ENCODE data around the gene E2F4. TPM values are rescaled to one million over a fixed set of nuclear protein-coding genes. Genes with fewer than 3 reads are reported as not detected.

Gene E2F4
- polyA plus RNA-seq, 3 donors from 2014 or later = 42.7 to 85.3 (median 76.0) TPM

- H3K4me3 Mint-ChIP-seq = peak overlapping the region in 4 of 5 donors; percentile 38 to 59 (median 48)
- no peak overlapping the region for H3K27ac Mint-ChIP-seq
- H3K9me3 Mint-ChIP-seq = peaks cover 0 to 4% (median 0%) of the 10 kb centered on the region in 6 donors
- no peaks in the 10 kb centered on the region for H3K36me3 Mint-ChIP-seq
- H3K4me1 Mint-ChIP-seq = peaks cover 20 to 32% of the 10 kb centered on the region in 2 donors
- peaks cover 14 to 33% (median 24%) of the 10 kb centered on the region in 3 donors for H3K27me3 Mint-ChIP-seq (ENCODE audit: low read depth in 3 of 3)
- DNase-seq = no peak
These were observed 27.9 kb upstream of the E2F4 start for GRCh38 chr16:67163999-67164558.

GRCh38 chr16:67164599-67165061 is 27.3 kb upstream of the E2F4 start, which contains the start of gene HSF4:
TSS of gene HSF4 (plus strand) at chr16:67164745. CDS start at chr16:67164812, 67 bp downstream.
- Mint-ChIP-seq H3K27me3 (ENCODE audit: low read depth in 3 of 3) (peaks cover 14 to 34% (median 25%) of the 10 kb centered on the region in 3 donors), H3K4me1 (peaks cover 19 to 30% of the 10 kb centered on the region in 2 donors), H3K9me3 (peaks cover 0 to 4% (median 0%) of the 10 kb centered on the region in 6 donors), H3K27ac (no peak within 1 kb of the TSS), H3K36me3 (no peaks in the 10 kb centered on the region), H3K4me3 (peak within 1 kb of the TSS in 4 of 5 donors; percentile 38 to 59 (median 48))
- DNase-seq = no peak

GRCh38 chr16:67165121-67166078 is 26.6 kb upstream of the E2F4 start:
- Mint-ChIP-seq H3K36me3 (no peaks in the 10 kb centered on the region), H3K27ac (no peak overlapping the region), H3K4me3 (peak overlapping the region in 2 of 5 donors; percentile 4 to 33), H3K9me3 (peaks cover 0 to 4% (median 0%) of the 10 kb centered on the region in 6 donors), H3K4me1 (peaks cover 21 to 31% of the 10 kb centered on the region in 2 donors), H3K27me3 (ENCODE audit: low read depth in 3 of 3) (peaks cover 18 to 37% (median 30%) of the 10 kb centered on the region in 3 donors)
- no peak for DNase-seq

- H3K4me1 Mint-ChIP-seq = peaks cover 18 to 27% of the 10 kb centered on the region in 2 donors
- peaks cover 13 to 35% (median 25%) of the 10 kb centered on the region in 3 donors for H3K27me3 Mint-ChIP-seq (ENCODE audit: low read depth in 3 of 3)
- H3K36me3 Mint-ChIP-seq = no peaks in the 10 kb centered on the region
- H3K4me3 Mint-ChIP-seq = no peak overlapping the region
- no peak overlapping the region for H3K27ac Mint-ChIP-seq
- DNase-seq = no peak
- peaks cover 0 to 2% (median 0%) of the 10 kb centered on the region in 6 donors for H3K9me3 Mint-ChIP-seq
These were observed 25.8 kb upstream of the E2F4 start for GRCh38 chr16:67166110-67166547.

- Mint-ChIP-seq H3K4me1 (peaks cover 18 to 30% of the 10 kb centered on the region in 2 donors), H3K36me3 (no peaks in the 10 kb centered on the region), H3K4me3 (no peak overlapping the region), H3K9me3 (peaks cover 0 to 2% (median 0%) of the 10 kb centered on the region in 6 donors), H3K27ac (no peak overlapping the region), H3K27me3 (ENCODE audit: low read depth in 3 of 3) (peaks cover 16 to 38% (median 28%) of the 10 kb centered on the region in 3 donors)
- DNase-seq = no peak
These were observed 25.3 kb upstream of the E2F4 start for GRCh38 chr16:67166598-67167168.

GRCh38 chr16:67167588-67167987 is 24.4 kb upstream of the E2F4 start:
- Mint-ChIP-seq H3K27ac (no peak overlapping the region), H3K4me3 (no peak overlapping the region), H3K27me3 (ENCODE audit: low read depth in 3 of 3) (peaks cover 16 to 33% (median 25%) of the 10 kb centered on the region in 3 donors), H3K9me3 (peaks cover 0 to 2% (median 0%) of the 10 kb centered on the region in 6 donors), H3K4me1 (peaks cover 14 to 27% of the 10 kb centered on the region in 2 donors), H3K36me3 (no peaks in the 10 kb centered on the region)
- DNase-seq = no peak

- peak overlapping the region in 1 of 5 donors; percentile 32 for H3K4me3 Mint-ChIP-seq
- peaks cover 0 to 2% (median 0%) of the 10 kb centered on the region in 6 donors for H3K9me3 Mint-ChIP-seq
- H3K27ac Mint-ChIP-seq = no peak overlapping the region
- H3K4me1 Mint-ChIP-seq = peaks cover 25 to 36% of the 10 kb centered on the region in 2 donors
- H3K36me3 Mint-ChIP-seq = no peaks in the 10 kb centered on the region
- peaks cover 22 to 36% (median 23%) of the 10 kb centered on the region in 3 donors for H3K27me3 Mint-ChIP-seq (ENCODE audit: low read depth in 3 of 3)
- DNase-seq = no peak
These were observed 22.9 kb upstream of the E2F4 start for GRCh38 chr16:67169011-67169451.

GRCh38 chr16:67169642-67170167 is 22.2 kb upstream of the E2F4 start:
- Mint-ChIP-seq H3K4me3 (peak overlapping the region in 4 of 5 donors; percentile 33 to 69 (median 51)), H3K27me3 (ENCODE audit: low read depth in 3 of 3) (peaks cover 19 to 37% (median 23%) of the 10 kb centered on the region in 3 donors), H3K4me1 (peaks cover 27 to 34% of the 10 kb centered on the region in 2 donors), H3K27ac (no peak overlapping the region), H3K9me3 (peaks cover 0 to 2% (median 0%) of the 10 kb centered on the region in 6 donors), H3K36me3 (no peaks in the 10 kb centered on the region)
- peak in 1 of 3 donors; percentile 32 for DNase-seq

GRCh38 chr16:67170168-67170948 is 21.6 kb upstream of the E2F4 start, which contains the start of gene NOL3:
TSS of gene NOL3 (plus strand) at chr16:67170538.
- Mint-ChIP-seq H3K27ac (no peak within 1 kb of the TSS), H3K4me3 (peak within 1 kb of the TSS; percentile 24 to 69 (median 53)), H3K4me1 (peaks cover 30 to 37% of the 10 kb centered on the region in 2 donors), H3K36me3 (no peaks in the 10 kb centered on the region), H3K27me3 (ENCODE audit: low read depth in 3 of 3) (peaks cover 18 to 37% (median 19%) of the 10 kb centered on the region in 3 donors), H3K9me3 (peaks cover 0 to 2% (median 0%) of the 10 kb centered on the region in 6 donors)
- DNase-seq = no peak

GRCh38 chr16:67170949-67171649 is 20.9 kb upstream of the E2F4 start:
- Mint-ChIP-seq H3K27ac (no peak overlapping the region), H3K36me3 (no peaks in the 10 kb centered on the region), H3K27me3 (ENCODE audit: low read depth in 3 of 3) (peaks cover 17 to 37% (median 21%) of the 10 kb centered on the region in 3 donors), H3K9me3 (peaks cover 0 to 2% (median 0%) of the 10 kb centered on the region in 6 donors), H3K4me3 (peak overlapping the region in 4 of 5 donors; percentile 24 to 53 (median 46)), H3K4me1 (peaks cover 36 to 38% of the 10 kb centered on the region in 2 donors)
- DNase-seq = no peak

GRCh38 chr16:67173323-67173722 is 18.6 kb upstream of the E2F4 start:
- Mint-ChIP-seq H3K27ac (peak overlapping the region; percentile 0 to 73 (median 62)), H3K27me3 (ENCODE audit: low read depth in 3 of 3) (peaks cover 17 to 25% (median 22%) of the 10 kb centered on the region in 3 donors), H3K4me3 (peak overlapping the region; percentile 85 to 94 (median 86)), H3K9me3 (no peaks in the 10 kb centered on the region), H3K36me3 (no peaks in the 10 kb centered on the region), H3K4me1 (peaks cover 43 to 49% of the 10 kb centered on the region in 2 donors)
- DNase-seq = no peak

All from immature natural killer cell (primary cell).